GM12878 (cell line): Measurements from ENCODE around the gene HLTF. TPM values are rescaled to one million over a fixed set of nuclear protein-coding genes. Genes with fewer than 3 reads are reported as not detected.

ENCODE experiments used
- ATAC-seq: fragments of 200-7000 bp; cut with Tn5 transposase; 3 replicates; pipeline ENCODE4 v1.9.1; 2020; ENCODE audit warnings: mild to moderate bottlenecking, moderate library complexity
- BruUV-seq: library from RNA; stranded (reverse); fragments of 400-500 nt; replicated peaks from 2 replicates; lab custom pipeline; 2021; lab: Mats Ljungman, UMichigan
- CTCF ChIA-PET: fragments of 300-600 bp; sonication (Branson Sonifier 250); formaldehyde crosslinking; extraction: SDS; loops from one replicate; lab custom pipeline; 2021; ENCODE audit warnings: inconsistent platforms; lab: Yijun Ruan, JAX
- POLR2A ChIA-PET: fragments of 350-600 bp; formaldehyde crosslinking; extraction: SDS; loops from one replicate; lab custom pipeline; 2021; ENCODE audit warnings: inconsistent platforms; lab: Charles Lee
- RAD21 ChIA-PET: fragments of 300-600 bp; sonication (Branson Sonifier 250); formaldehyde crosslinking; loops from one replicate; lab custom pipeline; 2023; ENCODE audit warnings: antibody characterized with exemption; ENCODE audit not compliant: unreplicated experiment; lab: Charles Lee
- SMC1A ChIA-PET: fragments of 300-600 bp; sonication (Branson Sonifier 250); formaldehyde crosslinking; loops from one replicate; lab custom pipeline; 2023; ENCODE audit not compliant: unreplicated experiment, uncharacterized antibody; lab: Charles Lee
- DNase-seq: peaks from one replicate; pipeline ENCODE4 v3.0.0-alpha.2; 2011; ENCODE audit warnings: low read depth, low spot score
- FAIRE-seq: peaks from 3 replicates; lab custom pipeline; 2011; peaks lifted over from hg19 to GRCh38; lab: Jason Lieb, UNC
- H2AFZ ChIP-seq: 2 replicates; pipeline ENCODE4 v1.6.0; 2011; ENCODE audit warnings: low read depth, low read length, control low read depth; ENCODE audit not compliant: control insufficient read depth
- H3K27ac ChIP-seq: 2 replicates; pipeline ENCODE4 v1.5.1; 2011; ENCODE audit warnings: control low read depth; ENCODE audit not compliant: control insufficient read depth, insufficient read depth
- H3K27me3 ChIP-seq, 2 experiments: replicated peaks in 1 of 2; 2 replicates each; pipeline versions ENCODE4 v1.6.0 to v1.6.1; 2011; ENCODE audit warnings: low read length in 1 of 2; ENCODE audit not compliant: control insufficient read depth in 2 of 2, insufficient read depth in 2 of 2
- H3K36me3 ChIP-seq, 2 experiments: 2 replicates each; pipeline ENCODE4 v1.5.1; 2011; ENCODE audit warnings: low read length in 1 of 2; ENCODE audit not compliant: control insufficient read depth in 2 of 2, insufficient read depth in 2 of 2
- H3K4me1 ChIP-seq: 2 replicates; pipeline ENCODE4 v1.6.1; 2011; ENCODE audit warnings: mild to moderate bottlenecking, low read length, moderate library complexity, mixed read lengths; ENCODE audit not compliant: control insufficient read depth, insufficient read depth
- H3K4me2 ChIP-seq: 2 replicates; pipeline ENCODE4 v1.6.0; 2011; ENCODE audit warnings: control low read depth; ENCODE audit not compliant: control insufficient read depth, insufficient read depth
- H3K4me3 ChIP-seq: fragments of 200-600 bp; sonication (generic); 2 replicates; pipeline ENCODE4 v1.5.1; 2016
- H3K79me2 ChIP-seq: 2 replicates; pipeline ENCODE4 v1.6.0; 2011; ENCODE audit warnings: low read length; ENCODE audit not compliant: control insufficient read depth, insufficient read depth
- H3K9ac ChIP-seq: 2 replicates; pipeline ENCODE4 v1.8.0; 2011; ENCODE audit warnings: low read length, control low read depth, mixed read lengths; ENCODE audit not compliant: control insufficient read depth, insufficient read depth
- H3K9me3 ChIP-seq: replicated peaks from 3 replicates; pipeline ENCODE4 v1.5.1; 2011; ENCODE audit warnings: mild to moderate bottlenecking, low read length; ENCODE audit not compliant: control insufficient read depth, insufficient read depth
- H4K20me1 ChIP-seq: 2 replicates; pipeline ENCODE4 v1.6.0; 2011; ENCODE audit not compliant: control insufficient read depth, insufficient read depth
- ASH2L ChIP-seq: fragments of 300-600, 200-600 bp; sonication (generic); IDR thresholded peaks from 2 replicates; pipeline ENCODE4 v1.6.1; 2017; ENCODE audit warnings: low read depth, mild to moderate bottlenecking, borderline replicate concordance
- BACH1 ChIP-seq: fragments of 450-650 bp; IDR thresholded peaks from 2 replicates; pipeline ENCODE4 v1.6.1; 2017; ENCODE audit warnings: mild to moderate bottlenecking, borderline replicate concordance
- BCL11A ChIP-seq: IDR thresholded peaks from 2 replicates; pipeline ENCODE4 v1.6.1; 2011; ENCODE audit warnings: low read depth, low read length
- CBX3 ChIP-seq: fragments of 200-600 bp; sonication (generic); IDR thresholded peaks from 2 replicates; pipeline ENCODE4 v1.6.1; 2016; ENCODE audit warnings: low read depth, borderline replicate concordance
- CHD2 ChIP-seq: IDR thresholded peaks from 2 replicates; pipeline ENCODE4 v1.6.1; 2011; ENCODE audit warnings: low read depth, low read length, improper control_type of control experiment, borderline replicate concordance
- FOXK2 ChIP-seq: fragments of 450-650 bp; IDR thresholded peaks from 2 replicates; pipeline ENCODE4 v1.6.1; 2017; ENCODE audit warnings: mild to moderate bottlenecking, moderate library complexity
- GABPA ChIP-seq: IDR thresholded peaks from 2 replicates; pipeline ENCODE4 v1.6.1; 2014; ENCODE audit warnings: antibody characterized with exemption, low read depth, mild to moderate bottlenecking, inconsistent platforms
- MXI1 ChIP-seq: fragments of 150-350 bp; IDR thresholded peaks from 2 replicates; pipeline ENCODE4 v1.6.1; 2011; ENCODE audit warnings: low read depth, mild to moderate bottlenecking, inconsistent platforms, low read length, improper control_type of control experiment
- NFYB ChIP-seq: IDR thresholded peaks from 2 replicates; pipeline ENCODE4 v1.6.1; 2011; ENCODE audit warnings: low read depth, mild to moderate bottlenecking, low read length, improper control_type of control experiment, moderate library complexity; ENCODE audit not compliant: insufficient read depth
- POLR2A ChIP-seq: IDR thresholded peaks from 2 replicates; pipeline ENCODE4 v1.6.1; 2011; ENCODE audit warnings: low read depth, mild to moderate bottlenecking, low read length
- POLR2AphosphoS2 ChIP-seq: IDR thresholded peaks from 2 replicates; pipeline ENCODE4 v1.6.1; 2011; ENCODE audit warnings: low read depth, mild to moderate bottlenecking, low read length, improper control_type of control experiment, moderate library complexity
- RAD51 ChIP-seq: fragments of 450-650 bp; IDR thresholded peaks from 2 replicates; pipeline ENCODE4 v1.6.1; 2016; ENCODE audit warnings: moderate library complexity, mild to moderate bottlenecking, inconsistent platforms
- RCOR1 ChIP-seq: conservative IDR thresholded peaks from 2 replicates; pipeline ENCODE4 v1.6.1; 2012; ENCODE audit warnings: low read depth, low read length, improper control_type of control experiment
- RFX5 ChIP-seq: IDR thresholded peaks from 2 replicates; pipeline ENCODE4 v1.6.1; 2011; ENCODE audit warnings: low read depth, low read length, improper control_type of control experiment
- SMARCA5 ChIP-seq: fragments of 450-650 bp; IDR thresholded peaks from 2 replicates; pipeline ENCODE4 v1.6.1; 2017; ENCODE audit warnings: mild to moderate bottlenecking
- STAT3 ChIP-seq: IDR thresholded peaks from 2 replicates; pipeline ENCODE4 v1.6.1; 2011; ENCODE audit warnings: low read depth, low read length, improper control_type of control experiment
- TAF1 ChIP-seq: IDR thresholded peaks from 2 replicates; pipeline ENCODE4 v1.6.1; 2011; ENCODE audit warnings: mild to moderate bottlenecking, low read depth, low read length, borderline replicate concordance
- ZNF384 ChIP-seq: IDR thresholded peaks from 2 replicates; pipeline ENCODE4 v1.6.1; 2012; ENCODE audit warnings: low read depth, mild to moderate bottlenecking, low read length, improper control_type of control experiment, borderline replicate concordance
- WGBS: methylation state at CpG from one replicate; pipeline ENCODE4 v1.1.6; 2016; ENCODE audit warnings: low lambda C conversion rate; ENCODE audit not compliant: insufficient replicate concordance, insufficient coverage; ENCODE audit errors: missing lambda C conversion rate; 5-methylcytosine and 5-hydroxymethylcytosine counted together
- in situ Hi-C: fragments of 300-500 bp; cut with MboI; formaldehyde crosslinking; loops from 9 replicates; pipeline ENCODE4 v1.14.3; 2018; ENCODE audit warnings: mixed read lengths
- intact Hi-C: fragments of 100-400 bp; cut with micrococcal nuclease; formaldehyde crosslinking; loops from one replicate; pipeline ENCODE4 v1.14.2; 2022; ENCODE audit not compliant: unreplicated experiment
- polyA plus RNA-seq, 11 experiments: library from polyadenylated mRNA; depleted of rRNA in 4 of 11; unstranded in 6 of 11; stranded (reverse) in 5 of 11; fragments of >200 nt; fragmentation: Nextera tagmentation in 4 of 11; fragmentation: Illumina TruSeq in 1 of 11; extraction: Ambion mirVana in 4 of 11; extraction: Trizol in 1 of 11; gene quantifications; 1 replicate in 1 of 11; 2 replicates in 10 of 11; pipeline versions ENCODE4 v1.2.1 to v1.2.3, GENCODE V29; 2011 to 2016; ENCODE audit warnings: inconsistent platforms in 2 of 11, missing spikeins in 2 of 11, low read depth in 1 of 11
- total RNA-seq, 4 experiments: library from RNA; depleted of rRNA in 3 of 4; stranded (reverse); fragments of >200 nt in 3 of 4; fragmentation: Illumina TruSeq in 1 of 4; extraction: Trizol in 1 of 4; gene quantifications; 2 replicates each; pipeline versions ENCODE4 v1.2.1 to v1.2.3, GENCODE V29; 2013 to 2021
- TF ChIP-seq, protein P1 (sequence below): IDR thresholded peaks from 2 replicates; pipeline ENCODE4 v1.6.1; 2011; ENCODE audit warnings: low read depth, low read length, improper control_type of control experiment, borderline replicate concordance
- TF ChIP-seq, protein P2 (sequence below): IDR thresholded peaks from 2 replicates; pipeline ENCODE4 v1.6.1; 2012; ENCODE audit warnings: mild to moderate bottlenecking, low read depth, low read length

The HLTF gene
- total and polyA plus RNA-seq, 10 of the 15 experiments (the other 5 are each of a cell fraction or from before 2014, with no cell fraction given): 13.7 to 50.4 (median 31.7) TPM

DNA sequence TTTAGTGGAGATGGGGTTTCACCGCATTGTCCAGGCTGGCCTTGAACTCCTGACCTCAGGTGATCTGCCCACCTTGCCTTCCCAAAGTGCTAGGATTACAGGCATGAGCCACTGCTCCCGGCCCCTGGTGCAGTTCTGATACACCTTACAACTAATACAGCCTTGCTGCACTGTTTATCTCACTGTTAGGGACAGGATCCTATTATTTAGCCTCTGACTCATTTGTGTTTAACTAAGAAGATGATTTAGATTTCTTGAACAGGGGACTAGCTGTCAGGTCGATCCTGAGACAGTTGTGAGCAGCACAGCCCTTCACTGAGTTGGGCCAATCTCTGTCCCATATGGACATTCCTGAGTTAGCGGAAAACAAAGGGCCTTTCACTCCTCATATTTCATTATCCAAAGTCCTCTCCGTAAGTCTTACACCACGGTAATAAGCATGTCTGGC is 75.8 kb downstream of the HLTF start:
- BruUV-seq: no TSS peak
- Histone ChIP-seq H3K9ac (no peak overlapping the region), H3K79me2 (no peaks in the 10 kb centered on the region), H3K27me3 (no peaks in the 10 kb centered on the region), H3K9me3 (no peaks in the 10 kb centered on the region), H3K4me3 (no peak overlapping the region), H3K4me2 (no peak overlapping the region), H2AFZ (no peak overlapping the region), H3K27ac (no peak overlapping the region), H3K4me1 (no peaks in the 10 kb centered on the region; the same call in 1 of the 2 replicates), H4K20me1 (no peaks in the 10 kb centered on the region), H3K36me3 (peaks cover 5 to 22% of the 10 kb centered on the region in 2 experiments; a peak in 3 of 4 replicates)
- SMC1A ChIA-PET: no interaction called here
- intact Hi-C loops (no loop called here), in situ Hi-C loops (no loop called here)
- DNase-seq (no peak), ATAC-seq (no peak), FAIRE-seq (no peak)
- 99% methylated on average over 6 of the region's 6 CpGs for WGBS
- no peak for TF ChIP-seq ASH2L
- TF ChIP-seq, protein P1, sequence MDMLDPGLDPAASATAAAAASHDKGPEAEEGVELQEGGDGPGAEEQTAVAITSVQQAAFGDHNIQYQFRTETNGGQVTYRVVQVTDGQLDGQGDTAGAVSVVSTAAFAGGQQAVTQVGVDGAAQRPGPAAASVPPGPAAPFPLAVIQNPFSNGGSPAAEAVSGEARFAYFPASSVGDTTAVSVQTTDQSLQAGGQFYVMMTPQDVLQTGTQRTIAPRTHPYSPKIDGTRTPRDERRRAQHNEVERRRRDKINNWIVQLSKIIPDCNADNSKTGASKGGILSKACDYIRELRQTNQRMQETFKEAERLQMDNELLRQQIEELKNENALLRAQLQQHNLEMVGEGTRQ: no peak
- no peak for TF ChIP-seq RFX5
- no peak for TF ChIP-seq STAT3
- TF ChIP-seq MXI1: no peak
- TF ChIP-seq RCOR1: no peak
- no peak for TF ChIP-seq BCL11A
- no peak for TF ChIP-seq BACH1
- no peak for TF ChIP-seq GABPA
- TF ChIP-seq, protein P2, sequence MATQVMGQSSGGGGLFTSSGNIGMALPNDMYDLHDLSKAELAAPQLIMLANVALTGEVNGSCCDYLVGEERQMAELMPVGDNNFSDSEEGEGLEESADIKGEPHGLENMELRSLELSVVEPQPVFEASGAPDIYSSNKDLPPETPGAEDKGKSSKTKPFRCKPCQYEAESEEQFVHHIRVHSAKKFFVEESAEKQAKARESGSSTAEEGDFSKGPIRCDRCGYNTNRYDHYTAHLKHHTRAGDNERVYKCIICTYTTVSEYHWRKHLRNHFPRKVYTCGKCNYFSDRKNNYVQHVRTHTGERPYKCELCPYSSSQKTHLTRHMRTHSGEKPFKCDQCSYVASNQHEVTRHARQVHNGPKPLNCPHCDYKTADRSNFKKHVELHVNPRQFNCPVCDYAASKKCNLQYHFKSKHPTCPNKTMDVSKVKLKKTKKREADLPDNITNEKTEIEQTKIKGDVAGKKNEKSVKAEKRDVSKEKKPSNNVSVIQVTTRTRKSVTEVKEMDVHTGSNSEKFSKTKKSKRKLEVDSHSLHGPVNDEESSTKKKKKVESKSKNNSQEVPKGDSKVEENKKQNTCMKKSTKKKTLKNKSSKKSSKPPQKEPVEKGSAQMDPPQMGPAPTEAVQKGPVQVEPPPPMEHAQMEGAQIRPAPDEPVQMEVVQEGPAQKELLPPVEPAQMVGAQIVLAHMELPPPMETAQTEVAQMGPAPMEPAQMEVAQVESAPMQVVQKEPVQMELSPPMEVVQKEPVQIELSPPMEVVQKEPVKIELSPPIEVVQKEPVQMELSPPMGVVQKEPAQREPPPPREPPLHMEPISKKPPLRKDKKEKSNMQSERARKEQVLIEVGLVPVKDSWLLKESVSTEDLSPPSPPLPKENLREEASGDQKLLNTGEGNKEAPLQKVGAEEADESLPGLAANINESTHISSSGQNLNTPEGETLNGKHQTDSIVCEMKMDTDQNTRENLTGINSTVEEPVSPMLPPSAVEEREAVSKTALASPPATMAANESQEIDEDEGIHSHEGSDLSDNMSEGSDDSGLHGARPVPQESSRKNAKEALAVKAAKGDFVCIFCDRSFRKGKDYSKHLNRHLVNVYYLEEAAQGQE: no peak
- TF ChIP-seq SMARCA5: no peak
- TF ChIP-seq POLR2AphosphoS2: no peak
- TF ChIP-seq FOXK2: no peak
- no peak for TF ChIP-seq POLR2A
- no peak for TF ChIP-seq CBX3
- TF ChIP-seq NFYB: no peak
- TF ChIP-seq CHD2: no peak
- no peak for TF ChIP-seq ZNF384
- no peak for TF ChIP-seq RAD51
- no peak for TF ChIP-seq TAF1
- CTCF ChIA-PET: no interaction called here
- RAD21 ChIA-PET: no interaction called here
- POLR2A ChIA-PET: no interaction called here
